Activated CD4-positive, alpha-beta T cell treated with anti-CD3 and anti-CD28 coated beads, Interleukin-10, Interleukin-2, amounts not matched to agents 100 ng/mL and 50 ng/mL, durations not matched to agents 16 hours and 8 hours (primary cell): ENCODE results near the gene OR6Q1.
"Not testable (repeated sequence)": the region's sequence is repeated elsewhere in the genome, so short reads cannot be mapped to it uniquely, and the experiment has no call there.

Experiments used
- DNase-seq: peaks from one replicate; pipeline ENCODE4 v3.0.0-alpha.2; 2020

Gene OR6Q1

GRCh38 chr11:58030653-58031052, at the start of gene OR6Q1:
Gene OR6Q1, plus strand, starts transcription at chr11:58030953. Its CDS starts 0 bp downstream, at chr11:58030953.
- no peak for DNase-seq

GRCh38 chr11:57981536-57981935, 49.2 kb upstream of the OR6Q1 start:
- no peak for DNase-seq

- no peak for DNase-seq
These were observed 48.0 kb upstream of the OR6Q1 start for GRCh38 chr11:57982776-57983175.

- DNase-seq, result no peak
These were observed 47.6 kb upstream of the OR6Q1 start for GRCh38 chr11:57983191-57983590.

- DNase-seq, result not testable (repeated sequence)
These were observed 31.2 kb upstream of the OR6Q1 start for GRCh38 chr11:57999523-57999922.

- DNase-seq, result not testable (repeated sequence)
These were observed 30.7 kb upstream of the OR6Q1 start for GRCh38 chr11:58000021-58000420.

GRCh38 chr11:58000699-58001098, 30.1 kb upstream of the OR6Q1 start:
- no peak for DNase-seq

- no peak for DNase-seq
These were observed 27.7 kb upstream of the OR6Q1 start for GRCh38 chr11:58003036-58003435.

GRCh38 chr11:58003591-58003990, 27.2 kb upstream of the OR6Q1 start:
- DNase-seq, result no peak

GRCh38 chr11:58004664-58005063, 26.1 kb upstream of the OR6Q1 start:
- no peak for DNase-seq

GRCh38 chr11:58006940-58007339, 23.8 kb upstream of the OR6Q1 start:
- DNase-seq, result no peak

- DNase-seq, result no peak
These were observed 19.0 kb upstream of the OR6Q1 start for GRCh38 chr11:58011771-58012170.

- no peak for DNase-seq
These were observed 7.3 kb upstream of the OR6Q1 start, which contains the start of gene OR9Q1 for GRCh38 chr11:58023435-58023931. Gene OR9Q1, plus strand, starts transcription at chr11:58023881. Its CDS starts 155,564 bp downstream, at chr11:58179445.

GRCh38 chr11:58024601-58025091, 6.1 kb upstream of the OR6Q1 start:
- DNase-seq, result no peak

- no peak for DNase-seq
These were observed 3.4 kb upstream of the OR6Q1 start for GRCh38 chr11:58027341-58027740.

GRCh38 chr11:58028687-58029411, 1.9 kb upstream of the OR6Q1 start:
- DNase-seq, result no peak

GRCh38 chr11:58034471-58034870, 3.7 kb downstream of the OR6Q1 start:
- DNase-seq, result no peak

- no peak for DNase-seq
These were observed 8.8 kb downstream of the OR6Q1 start for GRCh38 chr11:58039589-58039988.

- DNase-seq, result no peak
These were observed 12.6 kb downstream of the OR6Q1 start for GRCh38 chr11:58043379-58043778.

- no peak for DNase-seq
These were observed 15.5 kb downstream of the OR6Q1 start for GRCh38 chr11:58046231-58046630.

- no peak for DNase-seq
These were observed 17.1 kb downstream of the OR6Q1 start for GRCh38 chr11:58047818-58048217.

- DNase-seq, result no peak
These were observed 25.2 kb downstream of the OR6Q1 start for GRCh38 chr11:58055806-58056401.

- no peak for DNase-seq
These were observed 26.7 kb downstream of the OR6Q1 start for GRCh38 chr11:58057481-58057880.
